Measurements from ENCODE around the gene PUDP. TPM values are rescaled to one million over a fixed set of nuclear protein-coding genes. Genes with fewer than 3 reads are reported as not detected.
"Not testable (repeated sequence)": the region's sequence is repeated elsewhere in the genome, so short reads cannot be mapped to it uniquely, and the experiment has no call there.

Gene PUDP
- total RNA-seq, 1 donor from 2014 or later: 17.2 TPM

- no peak for TF ChIP-seq CTCF (IDR thresholded peaks at IDR 0.05)
- no peak for TF ChIP-seq POLR2AphosphoS5 (IDR thresholded peaks at IDR 0.05; ENCODE audit: insufficient read depth in 1 of 2, low read depth in 1 of 2)
- TF ChIP-seq POLR2A (IDR thresholded peaks at IDR 0.05): no peak
- Histone ChIP-seq H3K4me3 (no peak overlapping the region), H3K36me3 (peaks cover 0 to 12% of the 10 kb centered on the region in 2 donors), H3K4me1 (peaks cover 25% of the 10 kb centered on the region), H3K27me3 (no peaks in the 10 kb centered on the region), H3K27ac (no peak overlapping the region), H3K9me3 (no peaks in the 10 kb centered on the region)
- DNase-seq (ENCODE audit: extremely low spot score in 2 of 2): no peak
- intact Hi-C loops (cut with DNase I): no loop called here
These were observed 41.3 kb downstream of the PUDP start for GRCh38 chrX:7106649-7107048.

DNA sequence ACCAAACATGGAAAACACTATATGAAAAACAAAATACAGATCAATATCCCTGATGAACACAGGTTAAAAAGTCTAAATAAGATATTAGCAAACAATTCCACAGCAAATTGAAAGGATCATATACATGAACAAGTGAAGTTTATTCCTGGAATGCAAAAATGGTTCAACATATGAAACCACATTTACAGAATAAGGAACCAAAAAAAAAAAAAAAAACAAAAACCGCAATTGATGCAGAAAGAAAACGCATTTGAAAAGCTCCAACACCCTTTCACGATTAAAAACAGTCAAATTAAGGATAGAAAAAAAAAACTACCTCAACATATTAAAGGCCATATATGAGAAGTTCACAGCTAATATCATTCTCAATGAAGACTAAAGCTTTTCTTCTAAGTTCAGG is 45.8 kb downstream of the PUDP start:
- H3K27ac ChIP-seq: no peak overlapping the region
- H3K36me3 ChIP-seq: peaks cover 0 to 12% of the 10 kb centered on the region in 2 donors
- H3K4me3 ChIP-seq: no peak overlapping the region
- no peak for TF ChIP-seq CTCF (IDR thresholded peaks at IDR 0.05)
- no peak for TF ChIP-seq POLR2A (IDR thresholded peaks at IDR 0.05)
- no peak for TF ChIP-seq POLR2AphosphoS5 (IDR thresholded peaks at IDR 0.05; ENCODE audit: insufficient read depth in 1 of 2, low read depth in 1 of 2)
- H3K9me3 ChIP-seq: no peaks in the 10 kb centered on the region
- no peaks in the 10 kb centered on the region for H3K27me3 ChIP-seq
- no peak for DNase-seq (ENCODE audit: extremely low spot score in 2 of 2)
- H3K4me1 ChIP-seq: no peaks in the 10 kb centered on the region
- intact Hi-C loops (cut with DNase I): no loop called here

GRCh38 chrX:7100022-7100421 is 47.9 kb downstream of the PUDP start:
- TF ChIP-seq POLR2AphosphoS5 (IDR thresholded peaks at IDR 0.05; ENCODE audit: insufficient read depth in 1 of 2, low read depth in 1 of 2) (no peak), POLR2A (IDR thresholded peaks at IDR 0.05) (no peak), CTCF (IDR thresholded peaks at IDR 0.05) (no peak)
- Histone ChIP-seq H3K4me1 (no peaks in the 10 kb centered on the region), H3K27ac (no peak overlapping the region), H3K9me3 (no peaks in the 10 kb centered on the region), H3K27me3 (no peaks in the 10 kb centered on the region), H3K4me3 (no peak overlapping the region), H3K36me3 (peaks cover 0 to 7% of the 10 kb centered on the region in 2 donors)
- intact Hi-C loops (cut with DNase I): no loop called here
- no peak for DNase-seq (ENCODE audit: extremely low spot score in 2 of 2)

- H3K4me3 ChIP-seq; H3K4me1 ChIP-seq; DNase-seq (ENCODE audit: extremely low spot score in 2 of 2); H3K36me3 ChIP-seq; H3K9me3 ChIP-seq; intact Hi-C loops (cut with DNase I); H3K27ac ChIP-seq; H3K27me3 ChIP-seq: not testable (repeated sequence)
These were observed 52.3 kb downstream of the PUDP start for GRCh38 chrX:7095657-7096056.

GRCh38 chrX:7093305-7093704 is 54.6 kb downstream of the PUDP start:
- no peaks in the 10 kb centered on the region for H3K27me3 ChIP-seq
- intact Hi-C loops (cut with DNase I): no loop called here
- H3K4me1 ChIP-seq: no peaks in the 10 kb centered on the region
- no peak for TF ChIP-seq POLR2A (IDR thresholded peaks at IDR 0.05)
- no peak for TF ChIP-seq POLR2AphosphoS5 (IDR thresholded peaks at IDR 0.05; ENCODE audit: insufficient read depth in 1 of 2, low read depth in 1 of 2)
- no peak for TF ChIP-seq CTCF (IDR thresholded peaks at IDR 0.05)
- H3K9me3 ChIP-seq: no peaks in the 10 kb centered on the region
- H3K4me3 ChIP-seq: no peak overlapping the region
- no peak overlapping the region for H3K27ac ChIP-seq
- H3K36me3 ChIP-seq: no peaks in the 10 kb centered on the region
- DNase-seq (ENCODE audit: extremely low spot score in 2 of 2): no peak

DNA sequence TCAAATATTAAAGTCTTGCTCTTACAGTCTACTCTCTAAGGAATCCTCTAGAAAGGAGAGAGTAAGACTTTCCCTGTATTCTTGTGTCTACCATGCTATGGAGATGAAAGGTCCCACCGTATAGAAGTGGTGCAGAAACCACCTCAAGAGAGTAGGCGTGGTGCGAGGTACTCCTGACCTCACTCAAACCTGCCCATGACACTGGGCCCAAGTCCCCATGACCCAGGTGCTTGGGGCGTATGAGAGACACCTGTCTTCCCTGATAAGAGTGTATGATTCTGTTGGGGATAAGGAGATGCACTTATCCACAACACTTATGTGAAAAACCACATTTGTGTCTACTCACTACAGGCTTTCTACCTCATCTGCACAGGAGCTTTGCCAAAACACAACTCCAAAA is 55.4 kb downstream of the PUDP start:
- H3K36me3 ChIP-seq: no peaks in the 10 kb centered on the region
- no peaks in the 10 kb centered on the region for H3K4me1 ChIP-seq
- no peak for DNase-seq (ENCODE audit: extremely low spot score in 2 of 2)
- H3K9me3 ChIP-seq: no peaks in the 10 kb centered on the region
- TF ChIP-seq CTCF (IDR thresholded peaks at IDR 0.05) (no peak), POLR2AphosphoS5 (IDR thresholded peaks at IDR 0.05; ENCODE audit: insufficient read depth in 1 of 2, low read depth in 1 of 2) (no peak), POLR2A (IDR thresholded peaks at IDR 0.05) (no peak)
- no peak overlapping the region for H3K27ac ChIP-seq
- intact Hi-C loops (cut with DNase I): no loop called here
- no peaks in the 10 kb centered on the region for H3K27me3 ChIP-seq
- no peak overlapping the region for H3K4me3 ChIP-seq
